Measurements from ENCODE around the gene HDAC4.

Gene HDAC4

GRCh38 chr2:239321596-239322415 is 79.0 kb downstream of the HDAC4 start:
- DNase-seq, result no peak

- no peak for DNase-seq
These were observed 81.8 kb downstream of the HDAC4 start for GRCh38 chr2:239318790-239319661.

DNA sequence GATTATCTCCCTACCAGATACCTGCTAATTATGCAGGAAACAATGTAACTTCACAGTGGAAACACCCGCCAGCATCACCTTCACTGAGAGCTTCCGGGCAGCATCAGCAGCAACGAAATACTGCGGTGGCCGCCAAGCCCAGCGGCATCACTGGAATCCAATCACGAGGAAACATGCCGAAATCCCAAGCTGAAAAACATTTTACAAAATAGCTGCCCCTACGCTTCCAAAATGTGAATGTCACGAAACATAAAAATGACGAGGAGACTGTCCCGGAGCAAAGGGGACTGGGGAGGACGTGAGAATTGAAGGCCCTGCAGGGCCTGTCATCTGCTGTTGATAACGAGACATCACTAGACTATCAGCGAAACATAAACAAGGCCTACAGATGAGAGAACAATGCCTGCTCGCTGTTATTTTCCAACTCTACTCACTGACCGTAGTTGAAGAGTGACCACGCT is 82.6 kb downstream of the HDAC4 start:
- no peak for DNase-seq

- no peak for DNase-seq
These were observed 84.0 kb downstream of the HDAC4 start for GRCh38 chr2:239316562-239317465.

DNA sequence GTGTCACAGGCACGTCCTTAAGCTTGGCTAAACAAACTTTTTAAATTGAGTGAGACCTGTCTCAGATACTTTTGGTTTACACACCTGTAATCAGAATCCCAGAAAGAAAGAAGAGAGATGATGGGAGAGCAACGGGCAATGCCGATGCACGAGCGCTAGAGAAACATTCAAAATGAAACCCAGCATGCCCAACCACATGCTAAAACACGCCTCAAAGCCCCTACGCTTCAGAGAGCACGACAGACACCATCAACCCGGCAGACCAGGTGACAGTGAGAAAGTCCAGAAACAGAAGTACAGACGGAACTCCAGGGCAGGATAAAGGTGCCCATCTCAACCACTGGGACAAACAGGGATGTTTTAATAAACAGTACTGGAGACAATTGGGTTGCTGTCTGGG is 85.5 kb downstream of the HDAC4 start:
- no peak for DNase-seq

GRCh38 chr2:239313776-239314175 is 87.0 kb downstream of the HDAC4 start:
- no peak for DNase-seq

GRCh38 chr2:239312741-239313667 is 87.8 kb downstream of the HDAC4 start:
- no peak for DNase-seq

GRCh38 chr2:239312081-239312511 is 88.7 kb downstream of the HDAC4 start:
- DNase-seq, result no peak

DNA sequence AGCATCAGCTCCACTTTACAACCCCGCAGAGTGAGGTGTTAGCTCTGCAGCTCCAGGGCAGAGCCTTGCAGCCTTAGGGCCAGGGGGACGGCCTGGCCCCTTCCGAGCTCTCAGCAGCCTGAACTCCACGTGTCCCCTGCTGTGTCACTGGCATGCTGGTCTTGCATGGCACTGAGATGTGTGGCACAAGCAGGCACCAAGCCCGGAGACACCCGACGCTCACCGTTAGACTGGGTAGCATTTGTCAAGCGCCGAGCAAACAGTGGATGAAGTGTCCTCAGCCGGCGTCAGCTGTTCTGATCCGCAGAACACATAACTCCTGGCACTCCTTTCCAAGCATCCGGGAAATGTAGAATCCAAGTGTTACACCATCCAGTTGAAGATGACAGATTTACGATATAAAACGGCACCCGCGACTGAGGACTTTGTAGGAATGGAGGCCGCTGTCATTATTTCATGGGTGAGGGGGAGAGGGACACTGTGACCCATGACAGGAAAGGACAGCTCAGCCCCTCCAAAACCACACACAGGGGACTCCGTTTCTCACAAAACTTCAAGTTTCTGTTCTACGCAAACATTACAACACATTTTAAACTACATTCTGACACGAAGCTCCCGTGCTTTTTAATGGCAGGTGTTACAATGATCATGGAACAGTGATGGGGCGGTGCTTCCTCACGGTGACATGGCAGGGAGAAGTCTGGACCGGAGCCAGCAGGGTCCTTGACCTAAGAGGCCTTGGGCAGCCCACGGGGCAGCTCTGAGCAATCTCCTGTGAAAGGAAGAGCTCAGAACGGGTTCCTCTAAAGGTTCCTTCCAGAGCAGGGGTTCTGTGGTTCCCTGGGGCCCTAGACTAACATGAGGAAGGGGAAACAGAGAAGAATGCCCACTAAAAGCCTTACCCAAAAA is 89.4 kb downstream of the HDAC4 start:
- no peak for DNase-seq

DNA sequence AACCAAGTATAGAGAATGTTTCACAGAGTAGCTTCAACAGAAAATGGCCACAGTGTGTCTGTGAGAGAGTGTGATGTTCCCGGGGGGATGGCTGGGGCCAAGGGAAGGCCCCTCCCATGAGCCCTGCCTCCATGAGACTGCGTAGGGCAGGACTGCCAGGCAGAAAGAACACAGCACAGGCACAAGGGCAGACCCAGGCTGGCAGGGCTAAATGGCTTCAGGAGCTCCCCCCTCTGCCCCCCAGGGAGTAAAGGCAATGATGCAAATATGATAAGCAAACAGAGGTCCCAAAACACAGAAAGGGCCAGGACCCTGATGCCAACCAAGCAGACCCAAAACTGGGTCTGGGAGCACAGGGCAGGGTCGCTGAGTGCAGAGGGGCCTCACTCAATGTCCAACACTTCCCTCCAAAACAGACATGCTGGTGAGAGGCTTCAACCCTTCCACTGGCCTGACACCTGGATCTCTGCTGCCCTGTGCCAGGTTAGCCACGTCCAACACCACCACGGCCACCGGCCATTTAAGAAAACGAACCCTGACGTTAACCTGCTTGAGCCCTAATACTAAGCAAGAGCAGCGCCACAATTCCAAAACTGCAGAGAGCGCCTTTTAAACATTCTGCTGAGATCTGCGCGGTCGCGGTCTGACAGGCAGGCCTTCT is 90.3 kb downstream of the HDAC4 start:
- no peak for DNase-seq

GRCh38 chr2:239309398-239310245 is 91.2 kb downstream of the HDAC4 start:
- DNase-seq, result no peak

DNA sequence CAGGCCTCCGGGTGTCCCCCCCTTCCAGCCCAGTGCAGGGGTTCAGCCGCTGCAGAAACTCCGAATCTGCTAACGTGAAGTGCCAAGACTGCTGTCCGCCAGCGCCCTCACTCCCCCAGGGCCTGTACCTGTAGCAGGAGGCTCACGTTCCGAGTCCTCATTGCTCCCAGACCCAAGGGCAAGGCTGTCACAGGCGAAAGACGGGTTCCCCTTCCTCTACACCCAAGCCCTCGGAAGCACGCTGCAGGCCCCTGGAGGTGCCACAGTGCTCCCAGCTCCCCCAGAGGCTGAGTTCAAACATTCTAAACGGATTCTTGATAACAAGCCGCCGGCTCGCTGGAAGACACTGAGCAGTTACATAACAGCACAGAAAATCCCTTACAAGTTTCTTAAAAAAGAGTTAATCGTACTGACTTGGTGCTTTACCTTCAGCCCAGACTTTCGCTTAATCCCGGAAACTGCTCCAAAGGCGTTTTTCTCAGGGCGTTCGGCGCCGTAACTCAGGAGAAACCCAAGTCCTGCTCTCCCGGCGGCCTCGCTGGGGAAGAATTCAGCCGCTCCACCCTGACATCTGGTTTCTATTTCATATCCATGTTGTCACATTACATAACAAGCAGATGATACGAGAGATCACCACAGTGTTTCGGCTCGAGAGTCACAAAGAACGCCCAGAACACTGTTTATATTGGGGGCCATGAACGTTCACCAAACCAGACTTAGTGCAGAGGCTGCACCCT is 92.0 kb downstream of the HDAC4 start:
- DNase-seq, result no peak

DNA sequence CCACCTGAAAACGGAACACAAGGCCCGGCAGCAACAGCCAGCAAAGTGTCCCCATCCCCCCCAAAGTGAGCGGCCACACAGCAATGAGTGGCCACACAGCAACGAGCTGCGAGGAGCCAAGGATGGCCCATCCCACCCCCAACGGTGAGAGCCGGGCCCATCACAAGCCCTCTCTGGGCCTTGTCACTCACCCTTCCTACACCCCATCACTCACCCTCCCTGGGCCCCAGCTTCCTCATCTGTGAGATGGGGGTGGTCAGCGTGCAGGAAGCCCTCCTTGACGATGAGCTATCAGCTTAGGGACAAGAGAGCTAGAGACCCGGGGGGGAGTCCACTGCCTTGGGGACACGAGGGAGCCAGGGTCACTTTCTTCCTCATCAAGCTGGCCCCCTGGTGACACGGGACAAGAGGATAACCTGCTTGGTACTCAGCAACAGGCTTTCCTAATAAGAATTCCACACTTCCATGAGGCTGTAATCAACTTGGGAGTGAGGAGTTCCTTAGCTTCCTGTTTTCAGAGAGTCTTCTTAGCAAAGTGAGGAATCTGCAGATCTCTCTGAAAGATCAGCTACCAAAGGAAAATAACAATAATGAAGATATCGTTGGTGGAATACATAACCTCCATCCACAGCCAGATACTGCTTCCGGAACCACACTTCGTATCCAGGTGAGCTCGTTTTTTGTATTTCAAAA is 92.8 kb downstream of the HDAC4 start:
- DNase-seq, result no peak

- no peak for DNase-seq
These were observed 93.6 kb downstream of the HDAC4 start for GRCh38 chr2:239307221-239307569.

DNA sequence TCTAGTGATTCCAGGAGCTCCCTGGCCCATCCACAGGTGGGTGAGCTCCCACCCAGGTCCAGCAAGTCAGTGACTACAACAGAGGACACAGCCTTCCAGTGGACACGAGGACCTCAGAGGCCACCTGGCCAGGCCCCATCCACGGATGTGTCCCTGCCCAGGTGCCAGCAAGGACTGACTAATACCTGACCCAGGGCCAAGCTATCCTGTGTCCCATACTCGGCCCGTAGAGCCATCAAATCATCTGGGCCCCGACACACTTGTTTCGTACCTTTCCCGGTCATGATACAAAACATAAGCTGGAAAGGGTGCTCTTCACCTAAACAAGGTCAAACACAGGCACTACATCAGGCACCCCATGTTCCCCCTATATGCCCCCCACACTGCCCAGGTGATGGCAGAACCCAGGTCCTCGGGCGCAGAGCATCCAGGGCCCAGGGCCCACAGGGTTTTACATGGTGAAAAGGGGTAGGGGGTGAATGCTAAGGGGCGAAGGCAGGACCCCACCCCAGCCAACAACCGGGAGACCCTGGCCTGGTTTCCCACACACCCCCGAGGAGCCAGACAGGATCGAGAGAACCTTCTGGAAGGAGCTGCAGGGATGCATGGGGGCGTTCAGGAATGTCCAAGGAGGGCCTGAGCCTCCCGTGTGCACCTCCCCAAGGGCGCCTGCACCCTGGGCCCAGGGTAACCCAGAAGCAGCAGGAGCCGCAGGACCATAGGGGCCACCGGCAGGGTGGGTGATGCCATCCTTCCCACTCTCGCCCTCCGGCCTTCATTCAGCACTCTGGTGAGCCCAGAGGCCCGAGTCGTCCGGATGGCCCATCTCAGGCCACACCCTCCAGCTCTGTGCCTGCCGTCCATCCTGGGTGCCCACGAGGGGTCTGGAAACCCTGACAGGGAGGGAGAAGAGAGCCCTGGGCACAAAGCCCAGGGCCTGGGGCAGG is 94.3 kb downstream of the HDAC4 start:
- DNase-seq, result no peak

DNA sequence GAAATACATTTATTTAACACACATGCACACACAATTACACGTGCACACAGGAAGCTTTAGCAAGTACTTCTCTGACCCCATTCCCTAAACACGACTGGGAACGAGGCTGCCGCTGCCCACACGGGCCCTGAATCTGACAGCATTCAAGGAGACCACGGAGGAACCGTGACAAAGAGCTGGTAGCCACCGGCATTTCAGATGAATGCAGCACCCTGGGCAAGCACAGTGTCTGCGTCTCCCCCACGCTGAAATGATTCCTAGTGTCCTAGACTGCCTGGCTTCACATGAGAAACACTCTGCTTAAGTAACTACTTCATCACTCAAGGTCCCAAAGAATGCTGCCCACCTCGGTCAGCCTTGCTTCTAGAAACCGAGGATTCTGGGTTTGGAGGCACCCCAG is 95.0 kb downstream of the HDAC4 start:
- no peak for DNase-seq

DNA sequence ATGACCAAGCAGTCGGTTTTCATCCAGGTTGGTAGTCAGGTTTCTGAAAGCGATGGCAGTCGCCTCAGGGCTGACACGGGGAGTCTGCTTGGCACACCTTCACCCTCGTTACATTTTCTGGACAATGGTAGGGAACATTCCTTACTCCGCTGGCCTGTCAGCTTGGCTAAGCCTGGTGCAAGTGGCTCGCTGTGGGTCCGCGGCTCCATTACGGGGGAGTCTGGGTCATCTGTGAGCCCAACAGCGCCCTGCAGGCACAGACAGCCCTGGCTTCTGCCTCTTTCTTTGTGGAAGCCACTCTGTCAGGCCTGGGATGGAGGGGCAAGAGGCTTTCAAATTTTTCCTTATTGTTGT is 95.6 kb downstream of the HDAC4 start:
- DNase-seq, result no peak
